GM12864 (cell line): Measurements from ENCODE around the gene SART3.

Source experiments
- DNase-seq: peaks from one replicate; pipeline ENCODE4 v3.0.0-alpha.2; 2011; ENCODE audit warnings: low read depth
- H3K4me3 ChIP-seq: 2 replicates; pipeline ENCODE4 v1.5.1; 2011; ENCODE audit warnings: mild to moderate bottlenecking, low read depth, low read length, control low read depth
- CTCF ChIP-seq: IDR thresholded peaks from 2 replicates; pipeline ENCODE4 v1.5.1; 2011; ENCODE audit warnings: low read depth, mild to moderate bottlenecking, moderate library complexity, low read length, control low read depth, inconsistent platforms; ENCODE audit errors: missing control alignments

The SART3 gene

GRCh38 chr12:108526482-108527165, 34.3 kb downstream of the SART3 start:
- no peak for DNase-seq
- H3K4me3 ChIP-seq = no peak overlapping the region
- TF ChIP-seq CTCF = peak; percentile 12

GRCh38 chr12:108525681-108526080, 35.3 kb downstream of the SART3 start:
- no peak overlapping the region for H3K4me3 ChIP-seq
- no peak for DNase-seq
- no peak for TF ChIP-seq CTCF

- TF ChIP-seq CTCF = no peak
- H3K4me3 ChIP-seq = no peak overlapping the region
- DNase-seq = no peak
Measured at GRCh38 chr12:108523365-108523764, 37.6 kb downstream of the SART3 start.

GRCh38 chr12:108519558-108519957, 41.4 kb downstream of the SART3 start:
- no peak overlapping the region for H3K4me3 ChIP-seq
- DNase-seq = no peak
- peak; percentile 28 for TF ChIP-seq CTCF

- no peak for TF ChIP-seq CTCF
- no peak for DNase-seq
- H3K4me3 ChIP-seq = no peak overlapping the region
Measured at GRCh38 chr12:108518716-108519496, 42.1 kb downstream of the SART3 start.

- H3K4me3 ChIP-seq = no peak overlapping the region
- no peak for DNase-seq
- no peak for TF ChIP-seq CTCF
Measured at GRCh38 chr12:108518101-108518715, 42.8 kb downstream of the SART3 start.
